Stimulated activated CD8-positive, alpha-beta memory T cell treated with anti-CD3 and anti-CD28 coated beads, Interleukin-15, amount 100 ng/mL, for 48 hours (primary cell): ENCODE data around the gene XRCC5.
"Not testable (repeated sequence)": the region's sequence is repeated elsewhere in the genome, so short reads cannot be mapped to it uniquely, and the experiment has no call there.

Source experiments
- DNase-seq, 2 donors: peaks; one replicate each; pipeline ENCODE4 v3.0.0-alpha.2; 2020; ENCODE audit warnings: low read depth in 2 of 2

Gene XRCC5

GRCh38 chr2:216108967-216109921, at the start of gene XRCC5:
Gene XRCC5, plus strand, starts transcription at chr2:216109348. Its CDS starts 89 bp downstream, at chr2:216109437.
- DNase-seq = peak; percentile 95 to 97

DNA sequence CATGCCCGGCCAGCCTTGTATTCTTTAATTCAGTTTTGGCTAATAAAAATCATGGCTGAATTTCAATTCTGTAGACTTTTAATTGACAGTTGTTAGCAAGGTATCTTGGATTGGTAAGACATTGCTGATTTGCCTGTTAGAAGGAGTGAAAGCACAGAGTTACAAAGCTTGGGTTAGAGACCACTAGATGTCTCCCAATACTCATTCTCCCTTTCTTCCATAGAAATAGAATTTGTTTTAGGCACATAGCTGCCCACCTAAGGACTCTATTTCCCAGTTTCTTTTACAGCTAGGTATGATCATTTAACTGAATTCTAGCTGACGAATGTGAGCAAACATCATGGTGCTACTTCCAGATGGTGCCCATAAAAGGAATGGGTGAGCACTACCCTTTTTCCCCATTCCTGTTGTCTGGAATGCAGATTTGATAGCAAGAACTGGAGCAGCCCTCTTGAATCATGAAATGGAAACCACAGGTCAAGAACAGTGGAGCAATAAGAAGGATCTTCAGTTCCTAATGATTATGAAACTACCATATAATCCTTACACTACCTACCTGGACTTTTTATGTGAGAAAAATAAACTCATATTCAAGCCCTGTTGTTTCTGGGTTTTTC, 45.0 kb upstream of the XRCC5 start:
- DNase-seq = no peak

- DNase-seq = no peak
These were observed 44.5 kb upstream of the XRCC5 start for GRCh38 chr2:216064665-216065064.

DNA sequence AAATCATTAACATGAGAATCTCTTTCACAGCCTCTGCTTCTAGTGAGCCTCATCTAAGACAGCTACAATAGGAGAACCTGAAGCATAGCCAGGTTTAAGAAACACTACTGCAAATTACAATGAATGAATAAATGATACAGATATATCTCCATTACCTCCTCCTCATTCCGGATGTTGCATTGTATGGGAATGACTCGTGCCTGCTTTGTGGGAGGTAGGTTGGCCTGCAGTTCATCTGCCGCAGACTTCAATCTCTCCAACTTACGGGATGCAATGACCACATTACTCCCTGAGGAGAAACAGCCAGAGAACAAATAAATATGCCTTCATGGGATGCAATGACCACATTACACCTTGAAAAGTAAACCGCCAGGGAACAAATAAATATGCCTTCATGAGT, 42.9 kb upstream of the XRCC5 start:
- DNase-seq = no peak

- no peak for DNase-seq
These were observed 40.1 kb upstream of the XRCC5 start for GRCh38 chr2:216069028-216069427.

- DNase-seq = no peak
These were observed 39.0 kb upstream of the XRCC5 start for GRCh38 chr2:216070195-216070594.

DNA sequence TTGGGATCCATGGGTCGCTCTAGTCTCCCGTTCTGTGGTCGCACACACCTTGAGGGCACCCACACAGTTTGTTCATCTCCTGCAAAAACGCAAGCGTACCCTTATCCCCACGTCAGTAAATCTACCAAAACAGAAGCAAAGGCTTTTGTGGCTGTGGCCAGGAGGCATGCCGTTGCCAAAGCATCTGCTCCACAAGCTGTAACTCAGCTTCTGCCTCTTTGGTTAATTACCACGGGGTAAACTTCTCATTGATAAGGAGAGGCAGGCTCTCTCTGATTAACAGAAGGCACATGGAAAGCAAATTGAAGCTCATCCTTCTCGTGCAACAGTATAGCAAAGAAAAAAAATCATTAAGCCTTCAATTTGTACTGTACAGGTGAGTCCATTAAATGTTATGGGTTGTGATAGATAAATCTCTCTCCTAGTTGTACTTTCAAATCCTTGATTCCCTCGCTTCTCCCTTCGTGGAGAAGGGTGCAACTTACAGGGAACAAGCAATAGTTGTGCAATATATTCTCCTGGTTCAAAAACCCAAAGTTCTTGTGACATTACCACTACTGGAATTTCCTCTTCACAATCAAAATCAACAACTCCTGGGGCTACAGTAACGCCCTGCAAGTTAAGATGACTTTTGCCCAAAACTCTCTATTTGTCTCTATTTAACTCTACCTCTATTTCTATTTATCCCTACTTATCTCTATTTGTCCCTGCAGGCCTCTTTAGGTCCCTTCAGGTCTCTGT, 37.9 kb upstream of the XRCC5 start:
- no peak for DNase-seq

DNA sequence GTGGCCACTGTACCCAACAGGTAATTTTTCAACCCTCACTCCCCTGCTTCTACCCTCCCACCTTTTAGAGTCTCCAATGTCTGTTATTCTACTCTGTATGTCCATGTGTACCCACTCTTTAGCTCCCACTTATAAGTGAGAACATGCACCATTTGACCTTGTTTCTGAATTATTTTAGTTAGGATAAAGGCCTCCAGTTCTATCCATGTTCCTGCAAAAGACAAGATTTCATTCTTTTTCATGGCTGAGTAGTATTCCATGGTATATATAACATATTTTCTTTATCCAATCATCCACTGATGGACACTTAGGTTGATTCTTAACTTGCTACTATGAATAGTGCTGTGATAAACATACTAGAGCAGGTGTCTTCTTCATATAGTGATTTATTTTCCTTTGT, 36.7 kb upstream of the XRCC5 start:
- no peak for DNase-seq

DNA sequence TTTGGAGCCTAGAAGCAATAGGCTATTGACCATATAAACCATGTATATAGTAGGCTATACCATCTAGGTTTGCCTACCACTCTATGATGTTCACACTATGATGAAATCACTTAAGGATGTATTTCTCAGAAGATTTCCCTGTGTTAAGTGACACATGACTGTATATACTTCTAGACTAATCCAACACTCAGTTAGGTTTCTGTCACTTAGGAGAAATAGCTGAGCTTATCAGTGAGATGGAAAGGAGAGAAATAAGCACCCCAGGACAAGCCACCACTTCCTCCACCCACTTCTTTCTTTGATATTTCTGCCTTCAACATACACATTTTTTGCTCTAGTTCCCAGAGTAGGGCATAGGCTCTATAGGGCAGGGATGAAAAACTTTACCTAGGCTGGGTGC, 35.4 kb upstream of the XRCC5 start:
- DNase-seq = no peak

- no peak for DNase-seq
These were observed 34.8 kb upstream of the XRCC5 start for GRCh38 chr2:216074380-216074779.

- DNase-seq = no peak
These were observed 34.4 kb upstream of the XRCC5 start for GRCh38 chr2:216074794-216075193.

GRCh38 chr2:216075510-216076485, 33.4 kb upstream of the XRCC5 start:
- no peak for DNase-seq

GRCh38 chr2:216078776-216079175, 30.4 kb upstream of the XRCC5 start:
- no peak for DNase-seq

DNA sequence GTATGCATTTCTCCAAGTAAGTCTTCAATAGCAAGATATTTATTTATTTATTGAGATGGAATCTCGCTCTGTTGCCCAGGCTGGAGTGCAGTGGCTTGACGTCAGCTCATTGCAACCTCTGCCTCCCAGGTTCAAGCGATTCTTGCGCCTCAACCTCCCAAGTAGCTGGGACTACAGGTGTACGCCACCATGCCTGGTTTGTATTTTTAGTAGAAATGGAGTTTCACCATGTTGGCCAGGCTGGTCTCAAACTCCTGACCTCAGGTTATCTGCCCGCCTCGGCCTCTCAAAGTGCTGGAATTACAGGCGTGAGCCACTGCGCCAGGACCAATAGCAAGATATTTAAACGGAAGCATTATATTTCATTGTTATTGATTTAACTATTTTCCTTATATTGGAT, 29.1 kb upstream of the XRCC5 start:
- not testable (repeated sequence) for DNase-seq

DNA sequence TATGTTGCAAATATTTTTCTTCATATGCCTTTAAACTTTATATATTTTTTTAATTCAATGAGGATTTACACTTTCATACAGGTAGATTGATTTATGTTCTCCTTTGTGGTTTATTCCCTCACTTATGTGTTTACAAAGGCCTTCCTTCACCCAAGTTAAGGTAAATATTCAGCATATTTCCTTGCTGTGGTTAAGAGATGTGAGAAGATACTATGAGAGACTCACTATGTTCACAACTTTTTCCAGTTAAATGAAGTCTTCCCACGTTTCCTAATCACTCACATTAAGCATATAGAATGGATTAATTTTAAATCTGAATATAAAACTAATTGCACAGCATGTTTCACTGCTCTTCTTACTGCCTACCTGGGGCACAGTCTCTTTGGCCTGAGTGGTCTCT, 28.1 kb upstream of the XRCC5 start:
- DNase-seq = no peak

- DNase-seq = peak; percentile 58 to 67
These were observed 27.5 kb upstream of the XRCC5 start, which contains the start of the genes PECR and TMEM169 for GRCh38 chr2:216081487-216082116. Gene PECR, minus strand, starts transcription at chr2:216081809. Its CDS starts 68 bp downstream, at chr2:216081741. Gene TMEM169, plus strand, starts transcription at chr2:216081919. Its CDS starts 14,045 bp downstream, at chr2:216095964.

DNA sequence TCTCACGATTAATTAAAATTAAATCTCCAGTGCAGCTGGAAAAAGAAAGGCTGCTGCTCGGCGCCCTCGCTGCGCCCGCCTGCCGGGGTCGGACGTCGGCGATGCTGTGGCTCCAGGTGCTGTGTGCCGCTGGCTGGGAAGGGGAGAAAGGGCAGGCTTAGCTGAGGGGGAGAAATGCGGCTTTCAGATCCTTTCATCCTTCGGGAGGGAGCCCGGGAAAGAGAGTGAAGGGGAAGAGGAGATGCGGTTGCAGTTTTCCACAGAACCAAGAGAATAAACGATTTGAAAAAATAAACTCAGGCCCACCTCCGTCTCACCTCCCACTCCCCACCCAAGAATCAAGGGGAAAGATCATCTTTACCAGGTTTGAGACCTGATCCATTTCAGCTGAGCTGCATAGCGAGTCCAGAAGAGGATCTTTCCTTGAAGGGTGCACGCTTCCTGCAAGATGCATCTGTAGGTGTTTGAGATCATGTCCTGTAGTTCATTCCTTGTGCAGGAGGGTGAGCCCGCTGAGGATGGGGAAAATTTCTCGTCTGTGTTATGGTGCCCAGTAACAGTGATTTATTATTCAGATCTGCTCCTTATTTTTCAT, 26.9 kb upstream of the XRCC5 start:
- DNase-seq = no peak

DNA sequence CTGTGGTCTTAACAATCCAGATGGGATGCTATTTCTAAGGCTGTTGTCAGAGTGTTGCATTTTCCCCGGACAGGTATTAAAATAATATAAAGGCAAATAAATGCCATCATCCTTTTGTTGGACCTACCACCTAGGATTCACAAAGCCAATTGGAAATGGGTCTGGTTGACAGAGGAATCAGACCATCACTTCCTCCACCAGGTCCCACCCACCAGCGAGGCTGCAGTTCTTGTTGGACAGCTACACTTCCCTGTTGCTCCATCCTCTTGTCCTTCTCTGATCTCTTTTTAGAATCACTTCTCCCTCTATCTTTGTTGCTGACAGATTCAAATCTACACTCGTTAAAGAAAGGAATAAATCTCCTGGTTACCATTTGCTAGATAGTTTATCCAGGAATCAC, 26.3 kb upstream of the XRCC5 start:
- no peak for DNase-seq

GRCh38 chr2:216083464-216084281, 25.5 kb upstream of the XRCC5 start:
- no peak for DNase-seq
